Measurements from ENCODE around the gene PON3.
"Not testable (repeated sequence)": the region's sequence is repeated elsewhere in the genome, so short reads cannot be mapped to it uniquely, and the experiment has no call there.

The PON3 gene

DNA sequence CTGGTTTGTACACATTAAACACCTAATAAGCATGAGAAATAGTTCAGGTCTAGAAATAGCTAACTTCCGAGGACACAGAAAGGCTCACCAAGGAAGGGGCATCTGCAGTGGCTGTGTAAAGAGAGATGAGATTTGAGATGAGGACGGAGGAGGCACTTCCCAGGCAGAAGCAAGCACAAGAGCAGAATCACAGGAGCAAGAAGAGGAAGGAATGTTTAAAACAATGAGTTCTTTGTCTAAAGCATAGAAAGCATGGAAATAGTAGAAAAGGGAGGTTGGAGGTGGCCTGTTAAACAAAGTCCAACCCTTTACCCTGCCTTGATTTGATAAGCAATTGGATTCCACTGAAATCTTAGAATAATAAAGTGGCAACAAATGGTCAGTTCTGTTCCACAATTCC, 11.6 kb upstream of the PON3 start:
- no peaks in the 10 kb centered on the region for H3K9me3 ChIP-seq (ENCODE audit: control insufficient read depth, low read depth, low read length)

DNA sequence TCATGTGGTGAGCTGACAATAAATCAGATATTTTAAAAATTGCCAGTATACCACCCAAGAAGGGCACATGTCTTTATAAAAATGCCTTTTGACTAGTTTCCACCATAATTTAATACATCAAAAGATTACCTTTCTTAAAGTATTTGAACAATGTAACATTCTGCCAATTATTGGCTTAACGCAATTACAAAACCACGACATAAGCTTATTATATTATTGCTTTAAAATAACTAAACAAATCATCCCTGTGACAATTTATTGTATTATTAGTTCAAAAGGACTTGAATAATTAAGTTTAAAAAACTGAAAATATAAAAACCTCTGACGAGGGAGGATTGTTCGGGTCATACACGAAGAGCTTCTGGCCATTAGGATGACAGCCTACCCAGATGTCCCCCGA, 9.6 kb upstream of the PON3 start:
- no peaks in the 10 kb centered on the region for H3K27me3 ChIP-seq (ENCODE audit: control insufficient read depth, insufficient read depth, low read length)
- peaks cover 41% of the 10 kb centered on the region for H3K36me3 ChIP-seq (ENCODE audit: control insufficient read depth, low read depth, low read length)
- H3K9me3 ChIP-seq (ENCODE audit: control insufficient read depth, low read depth, low read length), result no peaks in the 10 kb centered on the region
- no peak overlapping the region for H3K4me3 ChIP-seq (ENCODE audit: low read length)
- no peak overlapping the region for H3K9ac ChIP-seq (ENCODE audit: low read length)
- no peak overlapping the region for H3K27ac ChIP-seq (ENCODE audit: low read length)
- no peaks in the 10 kb centered on the region for H3K4me1 ChIP-seq (ENCODE audit: control insufficient read depth, low read depth, low read length)

More for the DNA sequence above, 11.6 kb upstream of the PON3 start:
- H3K27ac ChIP-seq (ENCODE audit: low read length), result no peak overlapping the region
- H3K36me3 ChIP-seq (ENCODE audit: control insufficient read depth, low read depth, low read length), result peaks cover 46% of the 10 kb centered on the region
- no peaks in the 10 kb centered on the region for H3K4me1 ChIP-seq (ENCODE audit: control insufficient read depth, low read depth, low read length)
- H3K4me3 ChIP-seq (ENCODE audit: low read length), result no peak overlapping the region
- no peak overlapping the region for H3K9ac ChIP-seq (ENCODE audit: low read length)
- no peaks in the 10 kb centered on the region for H3K27me3 ChIP-seq (ENCODE audit: control insufficient read depth, insufficient read depth, low read length)

DNA sequence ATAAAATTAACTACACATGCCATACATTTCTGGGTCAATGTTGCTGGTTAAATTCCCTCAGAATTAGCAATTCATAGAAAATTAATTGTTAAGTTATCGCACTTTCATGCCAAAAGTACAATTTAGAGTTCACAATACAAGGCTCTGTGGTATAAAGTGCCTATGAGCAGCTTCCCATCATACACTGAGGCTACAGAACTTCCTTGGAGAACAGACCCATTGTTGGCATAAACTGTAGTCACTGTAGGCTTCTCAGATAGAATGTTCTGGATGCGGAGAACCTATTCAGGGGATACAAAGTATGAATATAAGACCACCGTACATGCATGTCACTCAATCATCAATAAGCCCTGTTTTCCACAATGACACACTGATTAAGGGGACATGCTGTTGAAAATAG, 9.0 kb upstream of the PON3 start:
- H3K27me3 ChIP-seq (ENCODE audit: control insufficient read depth, insufficient read depth, low read length), result no peaks in the 10 kb centered on the region
- H3K4me3 ChIP-seq (ENCODE audit: low read length), result no peak overlapping the region
- peaks cover 37% of the 10 kb centered on the region for H3K36me3 ChIP-seq (ENCODE audit: control insufficient read depth, low read depth, low read length)
- no peak overlapping the region for H3K9ac ChIP-seq (ENCODE audit: low read length)
- no peaks in the 10 kb centered on the region for H3K9me3 ChIP-seq (ENCODE audit: control insufficient read depth, low read depth, low read length)
- H3K4me1 ChIP-seq (ENCODE audit: control insufficient read depth, low read depth, low read length), result no peaks in the 10 kb centered on the region
- no peak overlapping the region for H3K27ac ChIP-seq (ENCODE audit: low read length)

DNA sequence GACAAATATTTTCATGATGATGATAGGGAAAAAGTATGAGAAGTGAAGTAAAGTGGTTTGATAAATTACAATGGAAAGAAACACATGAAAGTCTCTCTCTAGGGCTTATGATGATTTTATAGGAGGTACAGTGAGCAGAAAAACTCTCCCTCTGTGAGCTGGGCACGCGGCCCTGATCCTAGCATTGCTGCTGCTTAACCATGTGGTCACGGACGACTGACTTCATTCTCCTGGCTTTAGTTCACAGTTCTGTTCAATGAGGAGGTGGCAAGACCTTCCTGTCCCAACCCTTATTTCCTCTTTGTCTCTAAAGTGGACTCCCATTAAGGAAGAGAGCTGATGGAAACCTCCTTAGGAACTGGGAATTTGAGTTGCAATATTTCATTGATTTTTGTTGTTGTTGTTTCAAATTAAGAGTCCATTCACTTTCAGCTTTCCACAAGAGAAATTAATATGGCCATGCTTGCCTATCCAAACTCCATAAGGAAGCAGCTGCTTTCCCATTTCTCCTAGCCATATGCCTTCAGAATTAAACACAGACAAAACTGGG, 8.2 kb upstream of the PON3 start:
- H3K36me3 ChIP-seq (ENCODE audit: control insufficient read depth, low read depth, low read length), result peaks cover 31% of the 10 kb centered on the region
- H3K9me3 ChIP-seq (ENCODE audit: control insufficient read depth, low read depth, low read length), result no peaks in the 10 kb centered on the region
- H3K4me3 ChIP-seq (ENCODE audit: low read length), result no peak overlapping the region
- no peak overlapping the region for H3K9ac ChIP-seq (ENCODE audit: low read length)
- no peaks in the 10 kb centered on the region for H3K27me3 ChIP-seq (ENCODE audit: control insufficient read depth, insufficient read depth, low read length)
- no peak overlapping the region for H3K27ac ChIP-seq (ENCODE audit: low read length)
- no peaks in the 10 kb centered on the region for H3K4me1 ChIP-seq (ENCODE audit: control insufficient read depth, low read depth, low read length)

DNA sequence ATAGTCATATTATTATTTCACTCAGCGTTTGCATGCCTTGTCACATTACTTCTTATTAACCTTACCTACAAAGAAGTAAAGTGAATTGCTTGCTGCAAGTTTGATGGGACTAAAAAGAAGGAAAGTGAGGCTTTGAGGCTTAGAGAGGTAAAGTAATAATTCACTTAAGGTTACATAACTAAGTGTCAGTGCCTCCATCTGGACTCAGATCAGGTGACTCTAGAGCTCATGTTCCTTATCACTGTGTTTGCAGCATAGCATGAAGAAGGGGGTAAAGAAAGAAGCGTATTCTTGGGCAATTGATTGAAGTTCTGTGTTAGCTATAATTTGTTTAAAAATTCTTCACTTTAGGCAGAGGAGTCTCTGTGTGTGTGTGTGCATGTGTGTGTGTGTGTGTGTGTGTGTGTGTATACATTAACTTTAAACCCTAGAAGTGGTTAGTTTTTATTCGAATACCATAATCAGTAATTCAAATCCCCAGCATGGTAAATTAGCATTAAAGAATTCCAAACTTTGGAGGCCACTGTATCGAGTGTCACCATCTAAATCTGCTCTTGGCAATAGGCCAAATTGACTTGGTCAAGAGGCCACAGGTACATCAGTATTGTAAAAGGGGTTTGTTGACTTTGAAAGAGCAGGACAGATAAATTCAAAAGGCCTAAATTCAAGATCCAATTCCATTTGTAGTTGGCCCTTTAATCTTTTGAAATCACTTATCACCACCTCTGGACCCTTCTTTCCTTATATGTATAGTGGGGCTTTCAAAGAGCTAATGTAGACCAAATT, 2.2 kb upstream of the PON3 start:
- Histone ChIP-seq H3K4me1 (ENCODE audit: control insufficient read depth, low read depth, low read length) (no peaks in the 10 kb centered on the region), H3K27me3 (ENCODE audit: control insufficient read depth, insufficient read depth, low read length) (no peaks in the 10 kb centered on the region), H3K4me3 (ENCODE audit: low read length) (no peak overlapping the region), H3K9me3 (ENCODE audit: control insufficient read depth, low read depth, low read length) (no peaks in the 10 kb centered on the region), H3K27ac (ENCODE audit: low read length) (no peak overlapping the region), H3K36me3 (ENCODE audit: control insufficient read depth, low read depth, low read length) (peaks cover 4% of the 10 kb centered on the region), H3K9ac (ENCODE audit: low read length) (no peak overlapping the region)

DNA sequence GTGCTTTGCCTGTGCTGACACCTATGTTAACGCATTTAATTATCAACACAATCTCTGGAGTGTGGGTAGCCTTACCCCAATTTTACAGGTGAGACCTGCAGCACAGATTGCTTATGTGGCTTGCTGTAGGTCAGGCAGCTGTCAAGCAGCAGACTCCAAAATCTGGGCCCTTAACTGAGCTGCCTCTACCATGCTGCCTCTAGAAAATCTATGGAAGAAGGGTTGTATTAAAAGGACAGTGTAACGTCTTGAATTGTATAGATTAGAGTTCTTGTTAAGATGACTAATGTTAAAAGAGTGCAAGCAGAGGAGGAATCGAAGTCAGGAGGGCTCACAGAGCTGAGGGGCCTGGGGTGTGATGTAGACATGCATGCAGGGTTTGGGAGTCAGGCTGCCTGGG, 1.2 kb upstream of the PON3 start:
- Histone ChIP-seq H3K4me1 (ENCODE audit: control insufficient read depth, low read depth, low read length) (no peaks in the 10 kb centered on the region), H3K9ac (ENCODE audit: low read length) (no peak overlapping the region), H3K9me3 (ENCODE audit: control insufficient read depth, low read depth, low read length) (no peaks in the 10 kb centered on the region), H3K27ac (ENCODE audit: low read length) (no peak overlapping the region), H3K4me3 (ENCODE audit: low read length) (no peak overlapping the region), H3K27me3 (ENCODE audit: control insufficient read depth, insufficient read depth, low read length) (no peaks in the 10 kb centered on the region), H3K36me3 (ENCODE audit: control insufficient read depth, low read depth, low read length) (no peaks in the 10 kb centered on the region)

DNA sequence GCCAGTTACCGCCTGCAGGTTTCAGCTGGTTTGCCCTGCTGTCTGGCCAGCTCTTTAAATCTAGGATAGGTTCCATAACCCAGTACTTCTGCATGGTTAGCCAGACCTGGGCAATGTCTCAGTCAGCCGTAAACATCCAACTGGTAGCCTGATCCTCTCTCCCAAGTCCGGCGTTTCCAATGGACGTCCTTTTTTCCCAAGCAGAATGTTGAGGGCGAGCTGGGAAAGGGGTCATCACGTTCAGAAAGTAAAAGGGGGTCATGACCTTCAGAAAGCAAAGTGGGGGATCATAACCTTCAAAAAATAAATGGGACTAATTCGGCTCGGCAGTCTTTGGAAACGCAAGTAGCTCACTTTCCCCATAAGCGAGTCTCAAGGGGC, 430 bp downstream of the PON3 start:
- Histone ChIP-seq H3K9ac (ENCODE audit: low read length) (no peak overlapping the region), H3K4me3 (ENCODE audit: low read length) (no peak overlapping the region), H3K27me3 (ENCODE audit: control insufficient read depth, insufficient read depth, low read length) (no peaks in the 10 kb centered on the region), H3K9me3 (ENCODE audit: control insufficient read depth, low read depth, low read length) (no peaks in the 10 kb centered on the region), H3K4me1 (ENCODE audit: control insufficient read depth, low read depth, low read length) (no peaks in the 10 kb centered on the region), H3K27ac (ENCODE audit: low read length) (no peak overlapping the region), H3K36me3 (ENCODE audit: control insufficient read depth, low read depth, low read length) (no peaks in the 10 kb centered on the region)

DNA sequence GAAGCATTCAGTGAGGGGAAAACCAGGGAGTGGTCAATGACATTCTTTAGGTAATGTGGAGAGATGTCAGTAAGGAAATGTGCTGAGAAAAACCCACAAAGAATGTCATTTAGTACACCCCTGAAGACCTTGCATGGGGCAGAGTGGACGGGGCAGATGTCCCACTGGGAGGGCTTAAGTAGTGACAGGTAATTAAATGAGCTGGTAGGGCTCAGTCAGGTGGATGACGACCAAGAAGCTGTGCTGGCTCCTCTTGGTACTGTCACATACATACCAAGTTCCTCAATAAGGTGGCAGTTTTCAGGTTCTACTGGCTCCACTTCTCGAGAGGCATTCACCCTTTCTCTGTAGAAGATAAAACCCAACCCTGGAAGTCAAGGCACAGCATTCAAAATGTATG, 1.8 kb downstream of the PON3 start:
- no peaks in the 10 kb centered on the region for H3K9me3 ChIP-seq (ENCODE audit: control insufficient read depth, low read depth, low read length)
- H3K27ac ChIP-seq (ENCODE audit: low read length), result no peak overlapping the region
- no peak overlapping the region for H3K4me3 ChIP-seq (ENCODE audit: low read length)

DNA sequence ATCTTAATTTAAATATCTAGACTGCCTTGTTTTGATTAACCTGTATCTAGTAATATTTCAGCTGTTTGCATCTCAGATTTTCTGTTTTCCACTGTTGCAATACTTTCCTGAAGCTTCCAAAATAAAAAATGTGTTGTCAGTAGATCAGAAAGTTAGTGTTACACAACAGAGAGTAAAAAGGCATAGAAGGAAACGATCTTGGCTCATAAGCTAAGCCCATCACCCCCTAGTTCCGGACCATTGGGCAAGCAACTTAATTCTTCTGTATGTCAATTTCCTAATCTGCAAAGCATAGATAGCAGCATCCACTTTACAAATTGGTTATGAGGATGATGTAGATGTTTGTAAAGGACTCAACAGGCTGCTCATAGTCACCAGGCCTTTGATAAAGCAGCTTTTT, 4.4 kb downstream of the PON3 start:
- Histone ChIP-seq H3K4me1 (ENCODE audit: control insufficient read depth, low read depth, low read length) (no peaks in the 10 kb centered on the region), H3K27ac (ENCODE audit: low read length) (no peak overlapping the region), H3K9me3 (ENCODE audit: control insufficient read depth, low read depth, low read length) (no peaks in the 10 kb centered on the region), H3K36me3 (ENCODE audit: control insufficient read depth, low read depth, low read length) (no peaks in the 10 kb centered on the region), H3K9ac (ENCODE audit: low read length) (no peak overlapping the region), H3K4me3 (ENCODE audit: low read length) (no peak overlapping the region), H3K27me3 (ENCODE audit: control insufficient read depth, insufficient read depth, low read length) (no peaks in the 10 kb centered on the region)

More for the DNA sequence above, 1.8 kb downstream of the PON3 start:
- Histone ChIP-seq H3K27me3 (ENCODE audit: control insufficient read depth, insufficient read depth, low read length) (no peaks in the 10 kb centered on the region), H3K36me3 (ENCODE audit: control insufficient read depth, low read depth, low read length) (no peaks in the 10 kb centered on the region), H3K4me1 (ENCODE audit: control insufficient read depth, low read depth, low read length) (no peaks in the 10 kb centered on the region), H3K9ac (ENCODE audit: low read length) (no peak overlapping the region)

DNA sequence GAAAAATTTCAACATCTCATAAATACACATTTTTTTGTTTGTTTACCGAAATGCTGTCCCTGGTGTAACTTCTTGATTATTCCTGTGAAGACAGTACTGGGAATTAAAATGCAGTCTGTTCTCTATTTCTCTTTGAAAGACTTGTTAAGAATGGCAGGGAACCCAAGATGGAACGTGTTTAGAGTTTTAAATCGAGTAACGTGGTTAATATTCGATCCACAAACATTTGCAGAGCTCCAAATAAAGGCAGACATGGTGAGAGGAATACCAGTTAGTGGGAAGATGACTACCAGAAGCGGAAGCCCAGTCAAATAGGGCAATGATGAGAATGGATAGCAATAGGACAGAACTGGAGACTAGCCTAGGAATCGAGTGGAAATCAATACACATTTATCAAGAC, 6.7 kb downstream of the PON3 start:
- Histone ChIP-seq H3K27ac (ENCODE audit: low read length) (no peak overlapping the region), H3K9me3 (ENCODE audit: control insufficient read depth, low read depth, low read length) (no peaks in the 10 kb centered on the region), H3K27me3 (ENCODE audit: control insufficient read depth, insufficient read depth, low read length) (no peaks in the 10 kb centered on the region), H3K36me3 (ENCODE audit: control insufficient read depth, low read depth, low read length) (no peaks in the 10 kb centered on the region), H3K4me1 (ENCODE audit: control insufficient read depth, low read depth, low read length) (no peaks in the 10 kb centered on the region), H3K4me3 (ENCODE audit: low read length) (no peak overlapping the region), H3K9ac (ENCODE audit: low read length) (no peak overlapping the region)

DNA sequence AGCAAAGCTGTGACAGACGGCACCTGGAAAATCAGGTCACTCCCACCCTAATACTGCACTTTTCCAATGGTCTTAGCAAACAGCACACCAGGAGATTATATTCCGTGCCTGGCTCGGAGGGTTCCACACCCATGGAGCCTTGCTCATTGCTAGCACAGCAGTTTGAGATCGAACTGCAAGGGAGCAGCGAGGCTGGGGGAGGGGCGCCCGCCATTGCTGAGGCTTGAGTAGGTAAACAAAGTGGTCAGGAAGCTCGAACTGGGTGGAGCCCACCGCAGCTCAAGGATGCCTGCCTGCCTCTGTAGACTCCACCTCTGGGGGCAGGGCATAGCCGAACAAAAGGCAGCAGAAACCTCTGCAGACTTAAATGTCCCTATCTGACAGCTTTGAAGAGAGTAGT, 16.7 kb downstream of the PON3 start:
- not testable (repeated sequence) for H3K36me3 ChIP-seq (ENCODE audit: control insufficient read depth, low read depth, low read length); H3K27ac ChIP-seq (ENCODE audit: low read length); H3K9me3 ChIP-seq (ENCODE audit: control insufficient read depth, low read depth, low read length); H3K4me3 ChIP-seq (ENCODE audit: low read length); H3K9ac ChIP-seq (ENCODE audit: low read length); H3K27me3 ChIP-seq (ENCODE audit: control insufficient read depth, insufficient read depth, low read length); H3K4me1 ChIP-seq (ENCODE audit: control insufficient read depth, low read depth, low read length)
